ENCODE data around the gene METTL27.
A peak's percentile ranks its signal among the peaks of the same experiment; 100 is the strongest.

METTL27 gene

GRCh38 chr7:73830681-73831583 is 11.4 kb downstream of the METTL27 start, which contains the start of gene CLDN4:
Gene CLDN4, plus strand, starts transcription at chr7:73830996. Its CDS starts 206 bp downstream, at chr7:73831202.
- TF ChIP-seq CTCF (conservative IDR thresholded peaks at IDR 0.05; ENCODE audit: control insufficient read depth, insufficient read depth, low read depth, low read length) = no peak
- no peak within 1 kb of the TSS for H3K4me3 ChIP-seq (ENCODE audit: control insufficient read depth, low read depth, low read length)
- DNase-seq (ENCODE audit: low read depth) = no peak

GRCh38 chr7:73829921-73830680 is 12.2 kb downstream of the METTL27 start:
- DNase-seq (ENCODE audit: low read depth) = no peak
- no peak overlapping the region for H3K4me3 ChIP-seq (ENCODE audit: control insufficient read depth, low read depth, low read length)
- TF ChIP-seq CTCF (conservative IDR thresholded peaks at IDR 0.05; ENCODE audit: control insufficient read depth, insufficient read depth, low read depth, low read length) = no peak

GRCh38 chr7:73829505-73829904 is 12.8 kb downstream of the METTL27 start:
- no peak for DNase-seq (ENCODE audit: low read depth)
- TF ChIP-seq CTCF (conservative IDR thresholded peaks at IDR 0.05; ENCODE audit: control insufficient read depth, insufficient read depth, low read depth, low read length) = no peak

GRCh38 chr7:73828972-73829371 is 13.3 kb downstream of the METTL27 start:
- no peak for DNase-seq (ENCODE audit: low read depth)
- TF ChIP-seq CTCF (conservative IDR thresholded peaks at IDR 0.05; ENCODE audit: control insufficient read depth, insufficient read depth, low read depth, low read length) = no peak
- no peak overlapping the region for H3K4me3 ChIP-seq (ENCODE audit: control insufficient read depth, low read depth, low read length)

More at GRCh38 chr7:73829505-73829904, 12.8 kb downstream of the METTL27 start:
- H3K4me3 ChIP-seq (ENCODE audit: control insufficient read depth, low read depth, low read length) = no peak overlapping the region

GRCh38 chr7:73828107-73828803 is 14.1 kb downstream of the METTL27 start:
- DNase-seq (ENCODE audit: low read depth) = peak; percentile 61
- no peak overlapping the region for H3K4me3 ChIP-seq (ENCODE audit: control insufficient read depth, low read depth, low read length)
- TF ChIP-seq CTCF (conservative IDR thresholded peaks at IDR 0.05; ENCODE audit: control insufficient read depth, insufficient read depth, low read depth, low read length) = no peak

- no peak for TF ChIP-seq CTCF (conservative IDR thresholded peaks at IDR 0.05; ENCODE audit: control insufficient read depth, insufficient read depth, low read depth, low read length)
- no peak overlapping the region for H3K4me3 ChIP-seq (ENCODE audit: control insufficient read depth, low read depth, low read length)
- DNase-seq (ENCODE audit: low read depth) = no peak
Measured at GRCh38 chr7:73827567-73828106, 14.7 kb downstream of the METTL27 start.

Data from fibroblast of mammary gland (primary cell).